IMR-90 (cell line): ENCODE data around the gene CST3. TPM values are rescaled to one million over a fixed set of nuclear protein-coding genes. Genes with fewer than 3 reads are reported as not detected.

ENCODE experiments used
- ATAC-seq: fragments of 200-7000 bp; cut with Tn5 transposase; 2 replicates; pipeline ENCODE4 v1.9.1; 2020; ENCODE audit warnings: low read depth, mild to moderate bottlenecking, moderate library complexity
- BruUV-seq: library from RNA; stranded (reverse); fragments of 400-500 nt; replicated peaks from 2 replicates; lab custom pipeline; 2021; lab: Mats Ljungman, UMichigan
- CTCF ChIA-PET: fragments of 300-600 bp; formaldehyde crosslinking; extraction: SDS; loops from one replicate; lab custom pipeline; 2021; ENCODE audit warnings: antibody characterized with exemption; lab: Yijun Ruan, JAX
- POLR2A ChIA-PET: fragments of 300-600 bp; sonication (Branson Sonifier 250); formaldehyde crosslinking; loops from one replicate; lab custom pipeline; 2022; ENCODE audit warnings: antibody characterized with exemption; ENCODE audit not compliant: unreplicated experiment; lab: Charles Lee
- DNase-seq: peaks from one replicate; pipeline ENCODE4 v3.0.0; 2013
- H2AFZ ChIP-seq: replicated peaks from 2 replicates; pipeline ENCODE3; 2013; ENCODE audit warnings: low read length, mild to moderate bottlenecking; ENCODE audit not compliant: poor library complexity
- H2AK5ac ChIP-seq: 2 replicates; pipeline ENCODE4 v1.6.1; 2013; ENCODE audit warnings: low read depth, low read length, inconsistent platforms
- H2AK9ac ChIP-seq: replicated peaks from 2 replicates; pipeline ENCODE3; 2013; ENCODE audit warnings: mild to moderate bottlenecking, low read depth, low read length, moderate library complexity; ENCODE audit not compliant: poor library complexity
- H2BK120ac ChIP-seq: 2 replicates; pipeline ENCODE4 v1.6.1; 2013; ENCODE audit warnings: low read depth, low read length, inconsistent platforms
- H2BK15ac ChIP-seq: 3 replicates; pipeline ENCODE4 v1.6.1; 2013; ENCODE audit warnings: low read depth, low read length, inconsistent platforms
- H2BK20ac ChIP-seq: 2 replicates; pipeline ENCODE4 v1.6.1; 2013; ENCODE audit warnings: low read depth, mild to moderate bottlenecking, inconsistent platforms, low read length, moderate library complexity
- H2BK5ac ChIP-seq: 2 replicates; pipeline ENCODE4 v1.6.1; 2013; ENCODE audit warnings: mild to moderate bottlenecking, low read depth, low read length, inconsistent platforms; ENCODE audit not compliant: poor library complexity, severe bottlenecking
- H3K14ac ChIP-seq: replicated peaks from 2 replicates; pipeline ENCODE4 v1.6.1; 2013; ENCODE audit warnings: low read depth, low read length, inconsistent platforms
- H3K18ac ChIP-seq: 2 replicates; pipeline ENCODE4 v1.6.1; 2013; ENCODE audit warnings: low read depth, low read length, control low read depth
- H3K23ac ChIP-seq: 2 replicates; pipeline ENCODE4 v1.6.1; 2013; ENCODE audit warnings: low read depth, low read length, inconsistent platforms
- H3K27ac ChIP-seq: 2 replicates; pipeline ENCODE4 v1.5.1; 2013; ENCODE audit warnings: mild to moderate bottlenecking, control low read depth, low read length; ENCODE audit not compliant: insufficient read depth
- H3K27me3 ChIP-seq: 2 replicates; pipeline ENCODE4 v1.6.1; 2013; ENCODE audit warnings: low read length; ENCODE audit not compliant: control insufficient read depth, insufficient read depth
- H3K36me3 ChIP-seq: 2 replicates; pipeline ENCODE4 v1.6.1; 2013; ENCODE audit warnings: low read length, mixed read lengths; ENCODE audit not compliant: control insufficient read depth, insufficient read depth
- H3K4ac ChIP-seq: 2 replicates; pipeline ENCODE4 v1.6.1; 2013; ENCODE audit warnings: low read depth, low read length, inconsistent platforms
- H3K4me1 ChIP-seq: 2 replicates; pipeline ENCODE4 v1.6.1; 2013; ENCODE audit warnings: low read length, mixed read lengths; ENCODE audit not compliant: control insufficient read depth, insufficient read depth
- H3K4me2 ChIP-seq: 2 replicates; pipeline ENCODE4 v1.6.1; 2013; ENCODE audit warnings: low read depth, mild to moderate bottlenecking, control low read depth, low read length, moderate library complexity
- H3K4me3 ChIP-seq: 2 replicates; pipeline ENCODE4 v1.5.1; 2013; ENCODE audit warnings: low read depth, mild to moderate bottlenecking, control low read depth, low read length, moderate library complexity; ENCODE audit not compliant: insufficient read depth
- H3K56ac ChIP-seq: 2 replicates; pipeline ENCODE4 v1.6.1; 2013; ENCODE audit warnings: low read length, inconsistent platforms; ENCODE audit not compliant: insufficient read depth; ENCODE audit errors: extremely low read depth
- H3K79me1 ChIP-seq, 2 experiments: 2 replicates each; pipeline ENCODE4 v1.6.1; 2013; ENCODE audit warnings: low read length in 2 of 2, inconsistent platforms in 1 of 2, low read depth in 1 of 2
- H3K9ac ChIP-seq: 2 replicates; pipeline ENCODE4 v1.6.1; 2013; ENCODE audit warnings: low read depth, low read length, control low read depth
- H3K9me1 ChIP-seq: 2 replicates; pipeline ENCODE4 v1.6.1; 2013; ENCODE audit warnings: low read length, inconsistent platforms; ENCODE audit not compliant: insufficient read depth
- H3K9me3 ChIP-seq: 2 replicates; pipeline ENCODE4 v1.6.1; 2013; ENCODE audit warnings: low read length; ENCODE audit not compliant: control insufficient read depth, insufficient read depth
- H4K20me1 ChIP-seq: 2 replicates; pipeline ENCODE4 v1.6.1; 2013; ENCODE audit warnings: low read length, inconsistent platforms; ENCODE audit not compliant: insufficient read depth
- H4K5ac ChIP-seq: 2 replicates; pipeline ENCODE4 v1.6.1; 2013; ENCODE audit warnings: mild to moderate bottlenecking, low read depth, low read length, control low read depth
- H4K8ac ChIP-seq, 2 experiments: 2 replicates each; pipeline ENCODE4 v1.6.1; 2013; ENCODE audit warnings: low read depth in 2 of 2, low read length in 2 of 2, control low read depth in 1 of 2, inconsistent platforms in 1 of 2
- H4K91ac ChIP-seq: 2 replicates; pipeline ENCODE4 v1.6.1; 2013; ENCODE audit warnings: low read depth, low read length, inconsistent platforms; ENCODE audit not compliant: insufficient read depth
- BHLHE40 ChIP-seq: fragments of 150-350 bp; IDR thresholded peaks from 2 replicates; pipeline ENCODE4 v1.6.1; 2016; ENCODE audit warnings: mild to moderate bottlenecking, low read depth, low read length
- CEBPB ChIP-seq: IDR thresholded peaks from 2 replicates; pipeline ENCODE4 v1.6.1; 2012; ENCODE audit warnings: low read depth, low read length, improper control_type of control experiment
- CHD1 ChIP-seq: IDR thresholded peaks from 2 replicates; pipeline ENCODE4 v1.6.1; 2012; ENCODE audit warnings: low read depth, low read length, improper control_type of control experiment
- ELK1 ChIP-seq: fragments of 150-350 bp; IDR thresholded peaks from 2 replicates; pipeline ENCODE4 v1.6.1; 2016; ENCODE audit warnings: low read depth, mild to moderate bottlenecking, low read length, moderate library complexity, borderline replicate concordance
- FOS ChIP-seq: fragments of 150-350 bp; IDR thresholded peaks from 2 replicates; pipeline ENCODE4 v1.6.1; 2016; ENCODE audit warnings: low read depth, low read length
- MAFK ChIP-seq: IDR thresholded peaks from 2 replicates; pipeline ENCODE4 v1.6.1; 2012; ENCODE audit warnings: low read depth, low read length, improper control_type of control experiment
- MAZ ChIP-seq: IDR thresholded peaks from 2 replicates; pipeline ENCODE4 v1.6.1; 2012; ENCODE audit warnings: low read depth, mild to moderate bottlenecking, low read length, improper control_type of control experiment, moderate library complexity, borderline replicate concordance
- MXI1 ChIP-seq: IDR thresholded peaks from 2 replicates; pipeline ENCODE4 v1.6.1; 2012; ENCODE audit warnings: low read depth, mild to moderate bottlenecking, low read length, moderate library complexity, borderline replicate concordance
- NFE2L2 ChIP-seq: fragments of 150-350 bp; IDR thresholded peaks from 2 replicates; pipeline ENCODE4 v1.6.1; 2016; ENCODE audit warnings: low read depth, mild to moderate bottlenecking, low read length
- POLR2A ChIP-seq: IDR thresholded peaks from 2 replicates; pipeline ENCODE4 v1.6.1; 2012; ENCODE audit warnings: mild to moderate bottlenecking, low read depth, low read length
- RAD21 ChIP-seq: IDR thresholded peaks from 2 replicates; pipeline ENCODE4 v1.6.1; 2012; ENCODE audit warnings: low read length, improper control_type of control experiment
- RCOR1 ChIP-seq: IDR thresholded peaks from 2 replicates; pipeline ENCODE4 v1.6.1; 2012; ENCODE audit warnings: mild to moderate bottlenecking, low read length, improper control_type of control experiment; ENCODE audit not compliant: insufficient replicate concordance
- RFX5 ChIP-seq: IDR thresholded peaks from 2 replicates; pipeline ENCODE4 v1.8.0; 2012; ENCODE audit warnings: low read depth, mild to moderate bottlenecking, low read length, moderate library complexity
- SMC3 ChIP-seq: fragments of 150-350 bp; IDR thresholded peaks from 2 replicates; pipeline ENCODE4 v1.6.1; 2016; ENCODE audit warnings: low read depth, mild to moderate bottlenecking, antibody characterized with exemption, low read length, moderate library complexity
- WGBS, 2 experiments: methylation state at CpG; one replicate each; pipeline versions ENCODE4 v1.1.5 to v1.1.7; 2013; ENCODE audit warnings: missing lambda C conversion rate in 2 of 2; ENCODE audit not compliant: insufficient read length in 1 of 2; ENCODE audit errors: extremely low coverage in 2 of 2; 5-methylcytosine and 5-hydroxymethylcytosine counted together
- dilution Hi-C: fragments of 300-500 bp; cut with HindIII; formaldehyde crosslinking; loops from one replicate; pipeline ENCODE4 v1.14.3; 2018; ENCODE audit warnings: low sequenced_read_pairs; ENCODE audit not compliant: unreplicated experiment
- in situ Hi-C: fragments of 300-500 bp; cut with MboI; formaldehyde crosslinking; loops from 3 replicates; pipeline ENCODE4 v1.14.3; 2019; ENCODE audit warnings: low sequenced_read_pairs, inconsistent platforms, mixed read lengths
- intact Hi-C: fragments of 100-400 bp; cut with micrococcal nuclease; formaldehyde crosslinking; loops from 2 replicates; pipeline ENCODE4 v1.10.0; 2022
- polyA plus RNA-seq, 3 experiments: library from polyadenylated mRNA; depleted of rRNA; stranded (reverse); fragments of >200 nt; gene quantifications; 2 replicates each; pipeline ENCODE4 v1.2.3, GENCODE V29; 2012; ENCODE audit warnings: low replicate concordance in 1 of 3
- total RNA-seq: library from RNA; depleted of rRNA; stranded (reverse); fragments of >200 nt; gene quantifications from 2 replicates; pipeline ENCODE4 v1.2.3, GENCODE V29; 2012
- TF ChIP-seq, protein P1 (sequence below): fragments of 150-350 bp; IDR thresholded peaks from 2 replicates; pipeline ENCODE4 v1.6.1; 2017; ENCODE audit warnings: mild to moderate bottlenecking, antibody characterized with exemption, low read length, low read depth
- TF ChIP-seq, protein P2 (sequence below): conservative IDR thresholded peaks from 2 replicates; pipeline ENCODE4 v1.5.1; 2012; ENCODE audit warnings: mild to moderate bottlenecking, low read depth, low read length, improper control_type of control experiment

Gene CST3
- total and polyA plus RNA-seq, 2 of the 4 experiments (the other 2 are of a cell fraction): 26.0 to 471 TPM

DNA sequence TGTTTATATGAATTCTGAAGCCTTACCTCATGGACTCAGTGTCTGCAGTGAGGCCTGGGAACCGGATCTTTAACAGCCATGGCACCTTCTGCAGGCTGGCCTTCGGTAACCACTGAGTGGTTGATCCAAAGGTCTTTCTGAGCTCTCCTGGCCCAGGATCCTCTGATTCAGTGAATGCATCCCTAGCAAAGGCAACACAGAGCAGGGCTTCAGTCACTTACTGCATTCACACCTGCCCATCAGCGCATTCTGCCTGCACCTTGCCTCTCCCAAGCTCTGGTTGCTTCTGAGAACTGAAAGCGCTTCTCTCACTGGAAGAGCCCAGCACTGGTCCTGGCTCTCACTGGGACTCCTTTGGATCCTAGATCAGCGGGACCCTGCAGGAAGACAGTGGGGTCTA lies 23.6 kb downstream of the CST3 start:
- Histone ChIP-seq H3K9me3 (no peaks in the 10 kb centered on the region), H3K9me1 (no peaks in the 10 kb centered on the region; the same call in 1 of the 2 replicates), H3K18ac (no peak overlapping the region), H4K8ac (no peak overlapping the region), H3K23ac (no peak overlapping the region), H2BK5ac (no peak overlapping the region), H3K27me3 (peaks cover 13% of the 10 kb centered on the region), H3K9ac (no peak overlapping the region), H3K4me3 (no peak overlapping the region), H2BK20ac (no peak overlapping the region), H3K4ac (no peak overlapping the region), H2BK15ac (no peak overlapping the region), H4K91ac (no peak overlapping the region), H2AFZ (no peak overlapping the region), H3K4me1 (no peaks in the 10 kb centered on the region), H3K4me2 (no peak overlapping the region), H2AK5ac (no peak overlapping the region), H3K27ac (no peak overlapping the region), H3K56ac (no peak overlapping the region), H2AK9ac (no peak overlapping the region), H3K14ac (no peak overlapping the region), H3K79me1 (no peaks in the 10 kb centered on the region), H4K5ac (no peak overlapping the region), H2BK120ac (no peak overlapping the region), H3K36me3 (no peaks in the 10 kb centered on the region), H4K20me1 (no peaks in the 10 kb centered on the region)
- in situ Hi-C loops: no loop called here
- dilution Hi-C loops: no loop called here
- ATAC-seq (no peak), DNase-seq (no peak)
- TF ChIP-seq FOS: no peak
- no peak for TF ChIP-seq MXI1
- no peak for TF ChIP-seq ELK1
- no peak for TF ChIP-seq RAD21
- TF ChIP-seq RFX5: no peak
- no peak for TF ChIP-seq NFE2L2
- TF ChIP-seq, protein P1, sequence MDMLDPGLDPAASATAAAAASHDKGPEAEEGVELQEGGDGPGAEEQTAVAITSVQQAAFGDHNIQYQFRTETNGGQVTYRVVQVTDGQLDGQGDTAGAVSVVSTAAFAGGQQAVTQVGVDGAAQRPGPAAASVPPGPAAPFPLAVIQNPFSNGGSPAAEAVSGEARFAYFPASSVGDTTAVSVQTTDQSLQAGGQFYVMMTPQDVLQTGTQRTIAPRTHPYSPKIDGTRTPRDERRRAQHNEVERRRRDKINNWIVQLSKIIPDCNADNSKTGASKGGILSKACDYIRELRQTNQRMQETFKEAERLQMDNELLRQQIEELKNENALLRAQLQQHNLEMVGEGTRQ: no peak
- TF ChIP-seq CHD1: no peak
- TF ChIP-seq POLR2A: no peak
- TF ChIP-seq MAFK: no peak
- TF ChIP-seq BHLHE40: no peak
- TF ChIP-seq CEBPB: no peak
- TF ChIP-seq SMC3: no peak
- no peak for TF ChIP-seq MAZ
- TF ChIP-seq, protein P2, sequence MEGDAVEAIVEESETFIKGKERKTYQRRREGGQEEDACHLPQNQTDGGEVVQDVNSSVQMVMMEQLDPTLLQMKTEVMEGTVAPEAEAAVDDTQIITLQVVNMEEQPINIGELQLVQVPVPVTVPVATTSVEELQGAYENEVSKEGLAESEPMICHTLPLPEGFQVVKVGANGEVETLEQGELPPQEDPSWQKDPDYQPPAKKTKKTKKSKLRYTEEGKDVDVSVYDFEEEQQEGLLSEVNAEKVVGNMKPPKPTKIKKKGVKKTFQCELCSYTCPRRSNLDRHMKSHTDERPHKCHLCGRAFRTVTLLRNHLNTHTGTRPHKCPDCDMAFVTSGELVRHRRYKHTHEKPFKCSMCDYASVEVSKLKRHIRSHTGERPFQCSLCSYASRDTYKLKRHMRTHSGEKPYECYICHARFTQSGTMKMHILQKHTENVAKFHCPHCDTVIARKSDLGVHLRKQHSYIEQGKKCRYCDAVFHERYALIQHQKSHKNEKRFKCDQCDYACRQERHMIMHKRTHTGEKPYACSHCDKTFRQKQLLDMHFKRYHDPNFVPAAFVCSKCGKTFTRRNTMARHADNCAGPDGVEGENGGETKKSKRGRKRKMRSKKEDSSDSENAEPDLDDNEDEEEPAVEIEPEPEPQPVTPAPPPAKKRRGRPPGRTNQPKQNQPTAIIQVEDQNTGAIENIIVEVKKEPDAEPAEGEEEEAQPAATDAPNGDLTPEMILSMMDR: no peak
- TF ChIP-seq RCOR1: no peak
- ChIA-PET CTCF (no interaction called here), POLR2A (no interaction called here)
- WGBS, 2 experiments: 33% methylated on average over 3 of the region's 5 CpGs; no CpG with 5 or more reads in 1 of the 2 experiments
- BruUV-seq: no TSS peak
- intact Hi-C loops: no loop called here
